Upper lobe of left lung (tissue), 4 donors: Measurements from ENCODE around the gene PIK3R6.

Experiments used
- POLR2A ChIP-seq, 4 donors: fragments of 450-650 bp; IDR thresholded peaks; one replicate each; pipeline ENCODE4 v1.5.1; 2016 to 2017; ENCODE audit warnings: antibody characterized with exemption in 4 of 4, mild to moderate bottlenecking in 2 of 4
- POLR2AphosphoS5 ChIP-seq, 2 donors: sonication (generic); formaldehyde crosslinking; IDR thresholded peaks; one replicate each; pipeline ENCODE4 v1.5.1; 2017; ENCODE audit warnings: antibody characterized with exemption in 2 of 2
- TF ChIP-seq, protein P1 (sequence below), 6 experiments: fragments of 450-650 bp in 4 of 6; fragments of 200-600 bp in 2 of 6; sonication (generic) in 2 of 6; IDR thresholded peaks; one replicate each; pipeline ENCODE4 v1.5.1; 2016 to 2019; ENCODE audit warnings: antibody characterized with exemption in 6 of 6

DNA sequence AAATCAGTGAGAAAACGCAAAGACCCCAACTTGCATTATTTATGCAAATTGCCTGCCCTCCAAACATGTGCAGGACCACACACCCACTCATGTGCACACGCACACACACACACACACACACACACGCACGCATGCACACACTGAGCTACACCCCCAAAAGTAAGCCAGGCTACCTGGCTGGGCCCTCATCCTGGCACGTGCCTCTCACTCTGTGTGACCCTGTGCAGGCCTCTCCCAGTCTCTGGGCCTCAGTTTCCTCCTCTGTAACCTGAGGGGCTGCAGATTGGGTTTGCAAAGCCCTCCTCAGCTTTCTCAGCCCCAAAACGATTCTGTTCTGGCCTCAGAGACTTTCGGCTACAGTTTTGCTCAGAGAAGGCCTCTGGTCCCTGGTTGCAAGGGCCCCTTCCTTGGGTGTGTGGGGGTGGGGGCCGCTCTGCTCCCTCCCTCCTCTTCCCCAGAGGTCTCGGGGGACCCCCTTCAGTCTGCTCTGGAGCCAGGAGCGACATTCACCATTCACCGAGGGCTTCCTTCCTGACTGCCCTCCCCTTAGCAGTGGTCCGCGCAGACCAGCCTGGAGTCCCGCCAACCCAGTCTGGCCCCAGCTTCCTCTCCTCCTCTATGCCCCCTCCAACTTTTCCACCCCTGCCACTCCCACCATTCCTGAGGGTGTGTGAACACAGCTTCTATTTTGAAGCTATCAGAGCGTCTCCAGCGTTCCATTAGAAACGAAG is 5.4 kb upstream of the PIK3R6 start:
- TF ChIP-seq POLR2A (IDR thresholded peaks at IDR 0.05) (no peak), POLR2AphosphoS5 (IDR thresholded peaks at IDR 0.05) (no peak)
- TF ChIP-seq, protein P1, sequence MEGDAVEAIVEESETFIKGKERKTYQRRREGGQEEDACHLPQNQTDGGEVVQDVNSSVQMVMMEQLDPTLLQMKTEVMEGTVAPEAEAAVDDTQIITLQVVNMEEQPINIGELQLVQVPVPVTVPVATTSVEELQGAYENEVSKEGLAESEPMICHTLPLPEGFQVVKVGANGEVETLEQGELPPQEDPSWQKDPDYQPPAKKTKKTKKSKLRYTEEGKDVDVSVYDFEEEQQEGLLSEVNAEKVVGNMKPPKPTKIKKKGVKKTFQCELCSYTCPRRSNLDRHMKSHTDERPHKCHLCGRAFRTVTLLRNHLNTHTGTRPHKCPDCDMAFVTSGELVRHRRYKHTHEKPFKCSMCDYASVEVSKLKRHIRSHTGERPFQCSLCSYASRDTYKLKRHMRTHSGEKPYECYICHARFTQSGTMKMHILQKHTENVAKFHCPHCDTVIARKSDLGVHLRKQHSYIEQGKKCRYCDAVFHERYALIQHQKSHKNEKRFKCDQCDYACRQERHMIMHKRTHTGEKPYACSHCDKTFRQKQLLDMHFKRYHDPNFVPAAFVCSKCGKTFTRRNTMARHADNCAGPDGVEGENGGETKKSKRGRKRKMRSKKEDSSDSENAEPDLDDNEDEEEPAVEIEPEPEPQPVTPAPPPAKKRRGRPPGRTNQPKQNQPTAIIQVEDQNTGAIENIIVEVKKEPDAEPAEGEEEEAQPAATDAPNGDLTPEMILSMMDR (IDR thresholded peaks at IDR 0.05) = no peak
